GM21576 (cell line): ENCODE measurements around the gene RBM4.
A peak's percentile ranks its signal among the peaks of the same experiment; 100 is the strongest.
"Not testable (repeated sequence)": the region's sequence is repeated elsewhere in the genome, so short reads cannot be mapped to it uniquely, and the experiment has no call there.

Experiments
- ATAC-seq: cut with Tn5 transposase; IDR thresholded peaks from one replicate; pipeline ENCODE4 v1.9.1; 2021; ENCODE audit warnings: mild to moderate bottlenecking, moderate library complexity; ENCODE audit not compliant: unreplicated experiment

Gene RBM4, protein sequence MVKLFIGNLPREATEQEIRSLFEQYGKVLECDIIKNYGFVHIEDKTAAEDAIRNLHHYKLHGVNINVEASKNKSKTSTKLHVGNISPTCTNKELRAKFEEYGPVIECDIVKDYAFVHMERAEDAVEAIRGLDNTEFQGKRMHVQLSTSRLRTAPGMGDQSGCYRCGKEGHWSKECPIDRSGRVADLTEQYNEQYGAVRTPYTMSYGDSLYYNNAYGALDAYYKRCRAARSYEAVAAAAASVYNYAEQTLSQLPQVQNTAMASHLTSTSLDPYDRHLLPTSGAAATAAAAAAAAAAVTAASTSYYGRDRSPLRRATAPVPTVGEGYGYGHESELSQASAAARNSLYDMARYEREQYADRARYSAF

GRCh38 chr11:66638177-66639065, at the start of gene RBM4:
Gene RBM4, plus strand, starts transcription at chr11:66638703. Its CDS starts 1,009 bp downstream, at chr11:66639712.
- ATAC-seq, result peak; percentile 92

DNA sequence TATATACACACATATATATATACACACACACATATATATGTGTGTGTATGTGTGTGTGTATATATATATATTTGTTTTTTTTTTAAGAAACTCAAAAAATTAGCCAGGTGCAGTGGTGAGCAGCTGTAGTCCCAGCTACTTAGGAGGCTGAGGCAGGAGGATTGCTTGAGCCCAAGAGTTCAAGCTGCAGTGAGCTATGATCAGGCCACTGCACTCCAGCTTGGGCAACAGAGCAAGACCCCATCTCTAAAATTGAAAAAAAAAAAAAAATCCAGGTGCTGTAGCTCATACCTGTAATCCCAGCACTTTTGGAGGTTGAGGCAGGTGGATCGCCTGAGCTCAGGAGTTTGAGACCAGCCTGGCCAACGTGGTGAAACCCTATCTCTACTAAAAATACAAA, 49.2 kb upstream of the RBM4 start:
- ATAC-seq, result not testable (repeated sequence)

DNA sequence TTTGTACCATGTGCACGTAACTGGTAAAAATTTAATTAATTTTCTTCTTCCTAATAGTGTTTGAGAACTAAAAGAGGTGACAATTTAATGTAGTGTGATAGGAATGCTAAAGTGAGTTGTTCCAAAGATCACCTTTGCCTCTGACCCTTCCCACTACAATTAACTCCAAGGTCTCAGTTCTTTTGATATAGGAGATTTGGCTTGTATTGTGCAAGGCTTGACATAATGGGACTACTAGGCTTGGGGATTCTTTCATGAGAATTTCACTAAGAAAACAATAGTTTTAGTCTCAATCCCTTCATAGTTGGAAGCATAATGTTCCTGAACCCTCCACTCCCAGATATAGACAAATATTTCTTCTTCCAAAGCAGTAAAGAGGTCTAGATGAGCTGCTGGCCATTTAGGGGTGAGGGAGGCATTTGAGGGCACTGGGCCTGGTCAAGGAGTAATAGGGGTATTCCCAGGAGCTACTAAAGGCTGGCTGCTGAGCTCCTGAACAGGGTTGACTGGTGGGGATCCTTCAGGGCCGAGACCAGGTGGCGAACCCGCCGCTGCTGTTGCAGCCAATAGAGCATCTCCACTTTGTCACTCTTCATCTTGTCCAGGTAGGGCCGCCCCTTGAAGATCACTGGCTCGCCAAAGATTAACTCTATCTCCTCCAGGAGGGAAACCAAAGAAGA, 48.4 kb upstream of the RBM4 start:
- no peak for ATAC-seq

- ATAC-seq, result no peak
These were observed 47.3 kb upstream of the RBM4 start for GRCh38 chr11:66591175-66591574.

DNA sequence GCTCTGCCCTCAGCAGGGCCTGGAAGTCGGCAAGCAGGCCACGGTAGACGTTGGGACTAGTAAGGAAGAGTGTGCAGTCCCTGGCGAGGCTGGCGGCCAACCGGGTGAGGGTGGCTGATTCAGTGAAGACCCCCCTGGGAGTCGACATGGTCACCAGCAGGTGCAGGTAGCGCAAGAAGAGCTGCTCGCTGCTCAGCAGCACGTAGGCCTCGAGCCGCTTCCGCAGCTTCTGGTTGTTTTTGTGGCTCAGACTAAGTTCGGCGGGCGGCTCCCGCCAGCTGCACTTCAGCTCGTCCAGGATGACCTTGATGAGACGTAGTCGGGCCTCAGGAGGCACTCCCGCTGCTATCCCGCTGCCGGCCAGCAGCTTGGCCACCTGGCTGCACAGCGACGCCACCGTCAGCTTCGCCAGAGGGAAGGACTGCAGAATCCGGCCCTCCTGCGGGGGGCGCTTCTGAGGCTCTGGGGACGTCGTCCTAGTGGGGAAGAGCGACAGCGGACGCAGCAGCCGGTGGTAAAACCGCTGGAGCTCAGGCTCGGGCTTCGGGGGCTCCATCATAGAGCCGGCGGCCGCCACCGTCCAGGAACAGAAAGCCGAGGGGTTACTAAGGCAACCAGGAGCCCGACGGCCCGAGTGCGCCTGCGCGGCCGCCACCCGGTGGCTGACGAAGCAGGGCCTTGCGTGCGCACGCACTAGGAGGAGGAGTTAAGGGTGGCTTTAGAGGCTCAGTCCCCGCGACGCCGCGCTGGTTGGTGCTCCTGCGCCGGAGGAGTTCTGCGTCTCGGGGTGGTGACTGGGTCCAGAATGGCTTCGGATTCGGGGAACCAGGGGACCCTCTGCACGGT, 45.8 kb upstream of the RBM4 start, which contains the start of the genes CCDC87 and CCS:
Gene CCDC87, minus strand, starts transcription at position 607 of the 846 bp plus-strand sequence. Its CDS starts 48 bp downstream, at position 559.
Gene CCS, plus strand, starts transcription at position 729 of the 846 bp plus-strand sequence. Its CDS starts 77 bp downstream, at position 806.
- peak; percentile 80 for ATAC-seq

- ATAC-seq, result no peak
These were observed 45.2 kb upstream of the RBM4 start for GRCh38 chr11:66593303-66593635.

DNA sequence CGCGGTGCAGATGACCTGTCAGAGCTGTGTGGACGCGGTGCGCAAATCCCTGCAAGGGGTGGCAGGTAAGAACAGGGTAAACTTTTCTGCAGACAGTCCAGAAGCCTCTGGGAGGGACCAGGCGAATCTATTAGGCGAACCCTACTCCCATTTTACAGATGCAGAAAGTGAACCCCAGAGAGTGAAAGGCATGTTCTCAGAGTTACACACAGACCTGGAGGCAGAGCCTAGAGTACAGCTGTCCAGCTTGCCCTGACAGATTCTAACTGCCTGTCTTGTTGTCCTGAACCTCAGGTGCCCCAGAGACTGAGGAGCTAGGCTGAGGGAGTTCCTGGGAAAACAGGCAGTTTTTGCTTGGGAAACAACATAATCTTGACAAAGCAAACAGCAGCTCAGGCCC, 44.9 kb upstream of the RBM4 start:
- no peak for ATAC-seq

DNA sequence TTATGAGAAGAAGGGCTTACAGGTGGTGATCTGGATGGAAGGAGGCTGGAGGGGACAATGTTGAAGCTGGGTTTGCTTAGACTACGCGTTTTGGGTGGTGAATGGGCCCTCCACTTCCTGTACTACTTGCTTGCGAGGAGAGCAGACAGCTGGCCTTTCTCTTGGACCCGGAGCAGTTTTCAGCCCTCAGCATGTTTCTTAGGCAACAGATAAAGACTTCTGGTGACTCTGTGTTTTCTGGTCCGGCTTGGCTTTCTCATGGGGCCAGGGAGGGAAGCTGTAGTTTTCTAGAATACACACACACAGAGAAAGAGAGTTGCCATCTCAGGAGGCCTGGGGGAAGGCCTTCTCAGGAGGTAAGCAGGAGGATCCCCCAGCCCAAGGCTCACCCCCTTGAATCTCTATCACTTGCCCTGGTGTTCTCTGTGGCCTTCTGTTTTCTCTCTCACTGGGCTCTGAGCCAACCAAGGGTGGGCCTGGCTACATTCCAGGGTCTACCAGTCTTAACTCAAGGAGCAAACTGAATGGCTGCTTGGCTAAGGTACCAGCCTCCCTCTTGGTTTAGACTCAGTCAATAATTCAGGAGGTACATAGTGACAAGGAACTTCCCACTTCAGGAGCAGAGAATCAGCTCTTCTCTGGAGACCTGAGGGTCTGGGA, 43.1 kb upstream of the RBM4 start:
- ATAC-seq, result no peak

- ATAC-seq, result no peak
These were observed 39.5 kb upstream of the RBM4 start for GRCh38 chr11:66598993-66599392.

DNA sequence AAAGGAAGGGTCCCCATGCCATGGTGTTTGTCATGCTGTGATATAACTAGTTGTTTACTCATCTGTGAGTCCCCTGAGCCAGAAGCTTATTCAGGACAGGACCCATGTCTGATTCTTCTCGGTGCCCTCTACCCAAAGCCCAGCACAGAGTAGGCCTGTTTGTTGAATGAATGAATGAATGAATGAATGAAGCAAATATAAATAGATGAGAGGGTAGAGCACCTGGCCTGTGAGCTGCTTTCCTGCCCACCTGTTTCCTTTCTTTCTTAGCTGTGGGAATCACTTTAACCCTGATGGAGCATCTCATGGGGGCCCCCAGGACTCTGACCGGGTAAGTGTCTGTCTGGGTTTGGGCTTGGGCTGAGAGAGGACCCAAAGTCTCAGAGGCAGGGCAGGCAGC, 38.3 kb upstream of the RBM4 start:
- no peak for ATAC-seq

GRCh38 chr11:66600631-66601233, 37.8 kb upstream of the RBM4 start:
- no peak for ATAC-seq

DNA sequence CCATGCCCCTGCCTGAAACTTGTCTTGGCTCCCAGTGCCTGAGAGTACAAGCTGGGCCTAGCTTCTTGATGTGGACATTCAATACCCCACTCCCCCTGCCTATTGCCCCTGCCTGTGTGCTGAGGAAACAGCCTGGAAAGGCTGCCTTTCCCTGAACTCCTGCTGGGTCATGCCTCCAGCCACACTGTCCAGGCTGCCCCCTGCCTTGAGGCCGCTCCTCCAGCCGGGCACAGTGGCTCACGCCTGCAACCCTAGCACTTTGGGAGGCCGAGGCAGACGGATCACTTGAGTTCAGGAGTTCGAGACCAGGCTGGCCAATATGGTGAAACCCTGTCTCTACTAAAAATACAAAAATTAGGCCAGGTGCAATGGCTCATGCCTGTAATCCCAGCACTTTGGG, 35.4 kb upstream of the RBM4 start:
- ATAC-seq, result no peak

- no peak for ATAC-seq
These were observed 34.3 kb upstream of the RBM4 start for GRCh38 chr11:66604155-66604554.

- ATAC-seq, result not testable (repeated sequence)
These were observed 31.9 kb upstream of the RBM4 start for GRCh38 chr11:66606608-66607007.

GRCh38 chr11:66607126-66607834, 31.2 kb upstream of the RBM4 start:
- ATAC-seq, result no peak

DNA sequence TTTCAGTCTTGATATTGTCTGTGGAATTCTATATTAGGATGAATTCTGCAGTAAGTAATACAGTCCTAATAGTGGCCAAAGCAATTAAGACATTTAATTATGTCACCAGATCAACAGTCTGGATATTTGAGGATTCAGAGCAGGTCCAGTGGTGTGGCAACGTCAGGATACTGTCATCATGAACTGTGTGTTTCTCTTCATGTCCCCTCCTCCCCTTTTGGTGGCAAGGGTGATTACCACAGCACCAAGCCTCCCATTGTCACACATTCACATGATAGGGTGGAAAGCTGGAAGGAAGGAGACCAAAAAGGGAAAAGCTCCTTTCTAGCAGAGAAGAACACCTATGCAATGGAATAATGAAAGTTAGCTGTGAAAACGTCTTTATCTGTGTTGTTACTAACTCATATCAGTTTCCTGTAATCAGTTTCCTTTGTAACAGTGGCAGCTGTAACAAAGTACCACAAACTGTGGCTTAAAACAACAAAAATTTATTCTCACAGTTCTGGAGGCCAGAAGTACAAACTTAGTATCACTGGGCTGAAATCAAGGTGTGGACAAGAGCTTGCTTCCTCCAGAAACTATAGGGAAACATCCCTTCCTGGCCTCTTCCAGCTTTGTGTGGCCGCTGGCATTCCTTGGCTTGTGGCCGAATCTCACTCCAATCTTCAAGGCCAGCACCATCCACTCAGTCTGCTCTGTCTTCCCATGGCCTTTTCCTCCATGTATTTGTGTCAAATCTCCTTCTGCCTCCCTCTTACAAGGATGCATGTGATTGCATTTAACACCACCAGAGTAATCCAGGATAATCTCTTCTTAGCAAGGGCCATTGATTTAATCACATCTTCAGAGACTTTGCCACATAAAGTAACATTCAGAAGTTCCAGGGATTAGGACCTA, 28.5 kb upstream of the RBM4 start:
- no peak for ATAC-seq

- ATAC-seq, result no peak
These were observed 26.0 kb upstream of the RBM4 start for GRCh38 chr11:66612458-66612857.

DNA sequence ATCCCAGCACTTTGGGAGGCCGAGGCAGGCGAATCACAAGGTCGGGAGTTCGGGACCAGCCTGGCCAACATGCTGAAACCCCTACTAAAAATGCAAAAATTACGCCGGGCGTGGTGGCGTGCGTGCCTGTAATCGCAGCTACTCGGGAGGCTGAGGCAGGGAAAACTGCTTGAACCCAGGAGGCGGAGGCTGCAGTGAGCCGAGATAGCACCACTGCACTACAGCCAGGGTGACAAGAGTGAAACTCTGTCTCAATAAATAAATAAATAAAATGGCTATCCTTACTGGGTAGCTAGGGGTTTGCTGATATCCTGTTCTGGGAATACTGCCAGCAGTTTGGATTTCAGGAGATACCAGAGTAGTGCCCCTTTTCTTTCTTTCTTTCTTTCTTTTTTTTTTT, 24.4 kb upstream of the RBM4 start:
- no peak for ATAC-seq
